ENCODE measurements around the gene SH3BGRL.
"Not testable (repeated sequence)": the region's sequence is repeated elsewhere in the genome, so short reads cannot be mapped to it uniquely, and the experiment has no call there.

The SH3BGRL gene

DNA sequence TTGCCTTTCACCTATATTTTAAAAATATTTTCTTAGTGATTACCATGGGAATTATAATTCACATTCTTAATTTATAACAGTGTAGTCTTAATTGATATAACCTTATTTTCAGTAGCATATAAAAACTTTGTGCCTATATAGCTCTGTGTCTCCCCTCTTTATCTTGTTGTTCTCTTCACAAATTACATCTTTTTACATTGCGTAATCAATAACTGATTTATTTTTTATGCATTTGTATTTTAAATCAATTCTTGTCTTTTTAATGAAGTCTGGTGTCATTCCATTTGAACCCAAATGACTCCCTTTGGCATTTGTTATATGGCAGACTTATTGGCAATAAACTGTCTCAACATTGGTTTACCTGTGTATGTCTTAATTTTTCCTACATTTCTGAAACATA is 137.0 kb downstream of the SH3BGRL start:
- DNase-seq (ENCODE audit: low read depth in 2 of 2), result no peak
- H3K4me3 ChIP-seq (replicated peaks in 1 of 2; ENCODE audit: low read depth in 2 of 2, low read length in 2 of 2), result no peak overlapping the region
- TF ChIP-seq, protein P1, sequence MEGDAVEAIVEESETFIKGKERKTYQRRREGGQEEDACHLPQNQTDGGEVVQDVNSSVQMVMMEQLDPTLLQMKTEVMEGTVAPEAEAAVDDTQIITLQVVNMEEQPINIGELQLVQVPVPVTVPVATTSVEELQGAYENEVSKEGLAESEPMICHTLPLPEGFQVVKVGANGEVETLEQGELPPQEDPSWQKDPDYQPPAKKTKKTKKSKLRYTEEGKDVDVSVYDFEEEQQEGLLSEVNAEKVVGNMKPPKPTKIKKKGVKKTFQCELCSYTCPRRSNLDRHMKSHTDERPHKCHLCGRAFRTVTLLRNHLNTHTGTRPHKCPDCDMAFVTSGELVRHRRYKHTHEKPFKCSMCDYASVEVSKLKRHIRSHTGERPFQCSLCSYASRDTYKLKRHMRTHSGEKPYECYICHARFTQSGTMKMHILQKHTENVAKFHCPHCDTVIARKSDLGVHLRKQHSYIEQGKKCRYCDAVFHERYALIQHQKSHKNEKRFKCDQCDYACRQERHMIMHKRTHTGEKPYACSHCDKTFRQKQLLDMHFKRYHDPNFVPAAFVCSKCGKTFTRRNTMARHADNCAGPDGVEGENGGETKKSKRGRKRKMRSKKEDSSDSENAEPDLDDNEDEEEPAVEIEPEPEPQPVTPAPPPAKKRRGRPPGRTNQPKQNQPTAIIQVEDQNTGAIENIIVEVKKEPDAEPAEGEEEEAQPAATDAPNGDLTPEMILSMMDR (IDR thresholded peaks at IDR 0.05; ENCODE audit: low read depth, low read length), result no peak

DNA sequence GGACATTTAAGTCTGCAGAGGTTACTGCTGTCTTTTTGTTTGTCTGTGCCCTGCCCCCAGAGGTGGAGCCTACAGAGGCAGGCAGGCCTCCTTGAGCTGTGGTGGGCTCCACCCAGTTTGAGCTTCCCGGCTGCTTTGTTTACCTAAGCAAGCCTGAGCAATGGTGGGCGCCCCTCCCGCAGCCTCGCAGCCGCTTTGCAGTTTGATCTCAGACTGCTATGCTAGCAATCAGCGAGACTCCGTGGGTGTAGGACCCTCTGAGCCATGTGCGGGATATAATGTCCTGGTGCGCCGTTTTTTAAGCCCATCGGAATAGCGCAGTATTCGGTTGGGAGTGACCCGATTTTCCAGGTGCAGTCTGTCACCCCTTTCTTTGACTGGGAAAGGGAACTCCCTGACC is 143.4 kb downstream of the SH3BGRL start:
- DNase-seq (ENCODE audit: low read depth in 2 of 2); H3K4me3 ChIP-seq (replicated peaks in 1 of 2; ENCODE audit: low read depth in 2 of 2, low read length in 2 of 2): not testable (repeated sequence)
